ENCODE results near the gene TRIM63. TPM values are rescaled to one million over a fixed set of nuclear protein-coding genes. Genes with fewer than 3 reads are reported as not detected.

TRIM63 gene
- total RNA-seq, 2 experiments from 2014 or later: 0.17 to 0.19 TPM

DNA sequence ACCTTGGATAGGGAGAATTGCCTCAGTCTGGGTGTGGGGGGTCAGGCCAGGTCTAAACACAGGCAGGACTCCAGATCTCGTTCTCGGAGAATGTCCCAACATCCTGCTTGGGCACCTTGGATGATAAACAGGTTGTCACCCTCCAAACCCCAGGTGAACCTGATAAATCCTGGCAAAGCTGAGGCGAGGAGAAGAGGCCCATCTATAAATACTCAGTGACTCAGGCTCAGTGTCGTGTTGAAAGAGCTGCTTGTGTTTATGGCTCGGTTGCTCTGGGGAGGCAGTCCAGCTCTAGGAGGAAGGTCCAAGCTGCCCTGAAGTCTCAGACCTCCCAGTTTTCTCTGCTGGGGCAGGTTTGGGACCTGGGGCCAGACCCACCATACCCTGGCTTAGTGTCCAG is 15.8 kb upstream of the TRIM63 start:
- H3K27me3 Mint-ChIP-seq: peaks cover 16% of the 10 kb centered on the region
- ChIA-PET CTCF (no interaction called here), POLR2A (no interaction called here)
- intact Hi-C loops (cut with micrococcal nuclease): no loop called here
- no peak for DNase-seq
- peaks cover 3% of the 10 kb centered on the region for H3K4me1 Mint-ChIP-seq (ENCODE audit: low read depth)
- no peak overlapping the region for H3K27ac Mint-ChIP-seq
- no peaks in the 10 kb centered on the region for H3K36me3 Mint-ChIP-seq
- no peak overlapping the region for H3K4me3 Mint-ChIP-seq
- no peaks in the 10 kb centered on the region for H3K9me3 Mint-ChIP-seq

- H3K4me1 Mint-ChIP-seq (ENCODE audit: low read depth): peaks cover 3% of the 10 kb centered on the region
- no peak overlapping the region for H3K27ac Mint-ChIP-seq
- ChIA-PET CTCF (no interaction called here), POLR2A (no interaction called here)
- DNase-seq: no peak
- H3K27me3 Mint-ChIP-seq: peaks cover 16% of the 10 kb centered on the region
- no peaks in the 10 kb centered on the region for H3K9me3 Mint-ChIP-seq
- intact Hi-C loops (cut with micrococcal nuclease): no loop called here
- no peaks in the 10 kb centered on the region for H3K36me3 Mint-ChIP-seq
- H3K4me3 Mint-ChIP-seq: no peak overlapping the region
Observed at GRCh38 chr1:26082020-26082350, 14.6 kb upstream of the TRIM63 start.

DNA sequence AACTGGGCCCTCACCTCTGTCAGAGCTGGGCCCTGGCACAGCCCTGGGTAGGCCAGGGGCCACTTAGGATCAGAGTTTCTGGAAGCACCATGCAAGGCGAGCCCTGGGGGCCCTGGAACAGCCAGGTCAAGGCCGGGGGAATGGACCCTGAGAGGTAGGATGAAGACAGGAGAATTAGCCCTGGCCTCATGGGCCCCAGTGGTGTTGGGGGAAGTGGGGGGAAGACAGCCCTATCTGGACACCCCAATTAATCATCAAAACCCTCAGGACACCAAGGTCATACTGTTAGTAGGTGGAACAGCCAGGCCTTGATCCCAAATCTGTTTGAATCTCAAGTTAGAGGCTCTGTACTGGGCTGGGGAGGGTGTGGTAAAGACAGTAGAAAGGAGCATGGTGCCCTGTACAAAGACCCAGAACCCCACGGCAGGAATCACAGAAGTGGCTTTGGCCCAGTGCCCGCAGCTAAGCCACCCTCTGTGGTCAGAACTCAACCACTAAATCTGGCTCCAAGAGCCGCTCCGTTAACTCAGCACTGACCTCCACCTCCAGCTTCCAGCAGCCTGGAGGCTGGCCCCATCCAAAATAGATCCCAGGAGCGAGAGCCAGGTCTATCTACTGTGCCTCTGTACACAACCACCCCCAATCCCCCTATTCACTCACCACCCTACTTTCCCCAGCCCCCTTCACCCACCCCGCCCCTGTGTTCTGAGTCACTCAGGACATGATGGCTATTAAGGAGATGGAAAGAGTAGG is 14.0 kb upstream of the TRIM63 start:
- Mint-ChIP-seq H3K36me3 (no peaks in the 10 kb centered on the region), H3K27ac (no peak overlapping the region), H3K4me3 (no peak overlapping the region), H3K4me1 (ENCODE audit: low read depth) (peaks cover 3% of the 10 kb centered on the region), H3K9me3 (no peaks in the 10 kb centered on the region), H3K27me3 (peaks cover 14% of the 10 kb centered on the region)
- DNase-seq: no peak
- intact Hi-C loops (cut with micrococcal nuclease): no loop called here
- CTCF ChIA-PET: no interaction called here
- POLR2A ChIA-PET: no interaction called here

DNA sequence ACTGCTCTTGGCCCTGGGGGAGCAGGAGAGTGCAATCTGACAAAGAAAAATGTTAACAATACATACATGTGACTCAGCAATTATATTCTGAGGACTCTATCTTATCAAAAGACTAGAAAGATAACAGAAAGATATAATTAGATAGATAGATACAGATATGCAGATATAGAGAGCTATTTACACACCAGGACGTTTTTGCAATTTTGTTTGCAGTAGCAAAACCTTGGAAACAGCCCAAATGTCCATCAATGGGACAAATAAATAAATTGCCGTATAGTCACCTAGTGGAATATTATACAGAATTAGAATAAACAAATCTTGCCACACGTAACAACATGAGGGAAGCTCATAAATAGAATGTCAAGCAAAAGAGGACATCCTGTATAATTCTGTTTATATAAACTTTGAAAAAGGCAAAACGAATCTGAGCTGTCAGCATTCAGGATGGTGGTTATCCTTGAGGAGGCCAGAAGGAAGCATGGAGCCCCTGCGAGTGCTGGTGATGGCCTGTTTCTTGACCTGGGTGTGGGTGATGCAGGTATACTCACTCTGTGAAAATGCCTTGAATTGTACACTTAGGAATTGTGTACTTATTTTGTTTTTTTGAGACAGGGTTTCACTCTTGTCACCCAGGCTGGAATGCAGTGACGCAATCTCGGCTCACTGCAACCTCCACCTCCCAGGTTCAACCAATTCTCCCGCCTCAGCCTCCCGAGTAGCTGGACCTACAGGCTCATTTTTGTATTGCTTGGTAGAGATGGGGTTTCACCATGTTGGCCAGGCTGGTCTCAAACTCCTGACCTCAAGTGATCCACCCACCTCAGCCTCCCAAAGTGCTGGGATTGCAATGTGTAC is 12.8 kb upstream of the TRIM63 start:
- Mint-ChIP-seq H3K27me3 (peaks cover 12% of the 10 kb centered on the region), H3K4me1 (ENCODE audit: low read depth) (peaks cover 11% of the 10 kb centered on the region), H3K4me3 (no peak overlapping the region), H3K9me3 (no peaks in the 10 kb centered on the region), H3K36me3 (no peaks in the 10 kb centered on the region), H3K27ac (no peak overlapping the region)
- DNase-seq: no peak
- ChIA-PET POLR2A (no interaction called here), CTCF (interaction anchor here (1.0 kb wide), 1 partner anchor 44 kb away, joined by 3 read pairs; no protein-coding TSS in a partner anchor)
- intact Hi-C loops (cut with micrococcal nuclease): no loop called here

DNA sequence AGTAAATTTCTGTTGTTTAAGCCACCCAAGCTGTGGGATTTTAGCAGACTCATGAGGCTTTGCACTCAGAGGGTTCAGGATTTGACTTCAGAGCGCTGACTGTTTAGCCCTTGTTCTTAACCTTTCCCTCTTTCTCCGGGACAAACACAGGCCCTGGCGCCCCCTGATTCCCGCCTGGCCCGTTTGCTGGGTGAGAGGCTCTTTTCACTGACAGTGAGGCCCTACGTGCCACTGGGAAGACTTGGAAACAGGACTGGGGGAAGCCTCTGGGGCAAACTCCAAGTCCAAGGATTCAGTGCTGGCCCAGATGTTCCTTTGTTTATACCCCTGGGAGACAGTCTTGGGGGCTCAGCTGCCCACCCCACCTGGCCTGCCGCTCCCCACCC is 11.7 kb upstream of the TRIM63 start:
- ChIA-PET CTCF (no interaction called here), POLR2A (no interaction called here)
- no peaks in the 10 kb centered on the region for H3K9me3 Mint-ChIP-seq
- H3K4me3 Mint-ChIP-seq: no peak overlapping the region
- intact Hi-C loops (cut with micrococcal nuclease): no loop called here
- no peak for DNase-seq
- H3K36me3 Mint-ChIP-seq: no peaks in the 10 kb centered on the region
- H3K27ac Mint-ChIP-seq: no peak overlapping the region
- peaks cover 5% of the 10 kb centered on the region for H3K27me3 Mint-ChIP-seq
- peaks cover 11% of the 10 kb centered on the region for H3K4me1 Mint-ChIP-seq (ENCODE audit: low read depth)

DNA sequence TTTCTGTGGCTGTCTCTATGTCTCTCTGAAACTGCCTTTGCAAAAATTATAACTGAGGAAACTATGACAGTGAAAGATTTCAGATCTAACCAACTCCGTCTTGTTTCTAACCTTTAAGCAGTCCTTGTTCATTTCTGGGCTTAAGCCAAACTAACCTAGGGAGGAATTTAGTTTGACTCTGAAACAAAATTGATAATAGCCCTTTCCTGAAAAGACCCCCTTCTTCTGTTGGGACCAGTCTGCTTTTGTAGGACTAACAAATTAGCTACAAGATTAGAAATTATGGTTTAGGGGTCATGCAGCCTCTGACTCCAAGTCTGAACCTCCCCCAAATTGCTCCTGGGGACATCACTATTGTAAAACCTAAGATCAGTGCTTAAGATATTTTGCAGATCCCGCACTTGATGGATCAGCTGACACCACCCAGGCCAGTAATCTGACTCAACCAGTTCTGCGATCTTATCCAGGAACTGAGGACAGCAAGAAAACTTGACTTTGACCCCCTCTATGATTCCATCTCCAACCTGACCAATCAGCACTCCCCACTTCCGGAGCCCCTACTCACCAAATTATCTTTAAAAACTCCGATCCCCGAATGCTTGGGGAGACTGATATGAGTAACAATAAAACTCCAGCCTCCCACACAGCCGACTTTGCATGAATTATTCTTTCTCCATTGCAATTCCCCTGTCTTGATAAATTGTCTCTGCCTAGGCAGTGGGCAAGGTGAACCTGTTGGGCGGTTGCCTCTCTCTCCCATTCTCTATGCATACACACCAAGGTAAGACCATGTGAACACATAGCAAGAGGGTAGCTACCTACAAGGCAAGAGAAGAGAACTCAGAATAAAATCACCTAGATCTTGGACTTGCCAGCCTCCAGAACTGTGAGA is 11.1 kb upstream of the TRIM63 start:
- no peak for DNase-seq
- ChIA-PET CTCF (no interaction called here), POLR2A (no interaction called here)
- Mint-ChIP-seq H3K4me1 (ENCODE audit: low read depth) (peaks cover 11% of the 10 kb centered on the region), H3K27me3 (no peaks in the 10 kb centered on the region), H3K9me3 (no peaks in the 10 kb centered on the region), H3K4me3 (no peak overlapping the region), H3K36me3 (no peaks in the 10 kb centered on the region), H3K27ac (no peak overlapping the region)
- intact Hi-C loops (cut with micrococcal nuclease): no loop called here

- Mint-ChIP-seq H3K9me3 (no peaks in the 10 kb centered on the region), H3K4me1 (ENCODE audit: low read depth) (peaks cover 11% of the 10 kb centered on the region), H3K27ac (no peak overlapping the region), H3K4me3 (no peak overlapping the region), H3K36me3 (no peaks in the 10 kb centered on the region), H3K27me3 (no peaks in the 10 kb centered on the region)
- no peak for DNase-seq
- intact Hi-C loops (cut with micrococcal nuclease): no loop called here
- POLR2A ChIA-PET: no interaction called here
- CTCF ChIA-PET: interaction anchor here (0.6 kb wide), 1 partner anchor 399 kb away, joined by 3 read pairs; no protein-coding TSS in a partner anchor
Observed at GRCh38 chr1:26077524-26077923, 10.1 kb upstream of the TRIM63 start.

DNA sequence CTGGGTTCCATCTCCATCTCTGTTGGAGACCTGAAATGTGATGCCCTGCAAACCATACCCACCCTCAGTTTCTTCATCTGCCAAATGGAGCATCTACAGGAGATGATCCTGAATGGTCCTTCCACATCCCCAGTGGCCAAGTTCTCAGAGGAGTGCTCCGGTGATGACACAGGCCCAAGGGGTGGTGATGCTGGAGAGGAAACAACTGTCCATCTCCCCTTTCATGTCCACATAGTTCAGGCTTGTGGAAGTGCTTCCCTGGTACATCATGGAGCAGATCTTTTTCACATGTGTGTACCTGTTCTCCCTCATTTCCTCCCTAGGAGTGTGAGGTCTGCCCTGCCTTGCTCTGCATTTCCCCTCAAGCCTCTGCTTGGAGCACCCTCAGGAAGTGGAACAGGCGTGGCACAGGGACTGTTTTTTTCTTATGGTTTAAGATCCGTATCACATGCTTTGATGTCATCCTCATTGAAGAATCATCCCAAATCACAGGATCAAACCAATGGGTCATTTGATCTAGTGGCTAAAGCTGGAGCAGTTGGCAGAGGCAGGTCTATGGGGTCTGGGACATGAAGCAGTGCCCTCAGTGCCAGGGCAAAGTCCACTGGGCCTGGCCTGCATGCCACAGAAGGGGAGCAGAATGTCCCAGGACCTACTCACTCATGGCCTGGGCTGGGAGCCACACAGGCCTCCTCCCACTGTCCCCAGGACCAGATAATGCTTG is 8.2 kb upstream of the TRIM63 start:
- Mint-ChIP-seq H3K27me3 (no peaks in the 10 kb centered on the region), H3K9me3 (no peaks in the 10 kb centered on the region), H3K4me1 (ENCODE audit: low read depth) (peaks cover 11% of the 10 kb centered on the region), H3K27ac (no peak overlapping the region), H3K36me3 (no peaks in the 10 kb centered on the region), H3K4me3 (no peak overlapping the region)
- intact Hi-C loops (cut with micrococcal nuclease): no loop called here
- ChIA-PET POLR2A (no interaction called here), CTCF (no interaction called here)
- no peak for DNase-seq

DNA sequence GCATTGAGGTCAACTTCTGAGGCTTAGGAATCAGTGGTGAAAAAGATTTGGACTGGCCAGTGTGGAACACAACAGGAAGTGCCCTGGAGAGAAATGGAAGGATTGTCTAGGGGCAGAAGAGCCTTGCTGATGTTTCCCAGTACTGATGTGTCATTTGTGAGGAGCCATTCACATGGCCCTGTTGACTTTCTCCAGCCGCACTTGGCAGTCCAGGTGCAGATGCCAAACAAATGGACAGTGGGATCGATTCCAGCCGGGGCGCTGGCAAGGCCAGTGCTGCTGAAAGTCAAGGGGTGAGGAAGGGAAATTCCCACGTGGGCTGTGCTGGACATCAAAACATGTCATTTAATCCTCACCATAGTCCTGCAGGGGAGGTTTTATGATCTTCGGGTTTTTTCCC is 4.9 kb upstream of the TRIM63 start:
- intact Hi-C loops (cut with micrococcal nuclease): no loop called here
- H3K27ac Mint-ChIP-seq: no peak overlapping the region
- peaks cover 8% of the 10 kb centered on the region for H3K4me1 Mint-ChIP-seq (ENCODE audit: low read depth)
- H3K36me3 Mint-ChIP-seq: no peaks in the 10 kb centered on the region
- no peaks in the 10 kb centered on the region for H3K27me3 Mint-ChIP-seq
- ChIA-PET POLR2A (no interaction called here), CTCF (no interaction called here)
- H3K4me3 Mint-ChIP-seq: no peak overlapping the region
- no peak for DNase-seq
- no peaks in the 10 kb centered on the region for H3K9me3 Mint-ChIP-seq

GRCh38 chr1:26070963-26071342 is 3.5 kb upstream of the TRIM63 start:
- H3K9me3 Mint-ChIP-seq: no peaks in the 10 kb centered on the region
- H3K4me1 Mint-ChIP-seq (ENCODE audit: low read depth): peaks cover 7% of the 10 kb centered on the region
- no peak overlapping the region for H3K27ac Mint-ChIP-seq
- DNase-seq: no peak
- H3K36me3 Mint-ChIP-seq: no peaks in the 10 kb centered on the region
- intact Hi-C loops (cut with micrococcal nuclease): no loop called here
- no peaks in the 10 kb centered on the region for H3K27me3 Mint-ChIP-seq
- ChIA-PET CTCF (interaction anchor here (0.9 to 1.3 kb wide), 2 partner anchors 35 to 74 kb away, joined by 4 to 6 read pairs; no protein-coding TSS in a partner anchor), POLR2A (no interaction called here)
- H3K4me3 Mint-ChIP-seq: no peak overlapping the region

- intact Hi-C loops (cut with micrococcal nuclease): no loop called here
- Mint-ChIP-seq H3K36me3 (no peaks in the 10 kb centered on the region), H3K27ac (no peak overlapping the region), H3K4me3 (no peak overlapping the region), H3K9me3 (no peaks in the 10 kb centered on the region), H3K4me1 (ENCODE audit: low read depth) (peaks cover 1% of the 10 kb centered on the region), H3K27me3 (no peaks in the 10 kb centered on the region)
- ChIA-PET CTCF (interaction anchor here (0.9 to 1.3 kb wide), 2 partner anchors 34 to 75 kb away, joined by 4 to 6 read pairs; no protein-coding TSS in a partner anchor), POLR2A (no interaction called here)
- no peak for DNase-seq
Observed at GRCh38 chr1:26070296-26070962, 3.0 kb upstream of the TRIM63 start.

All from activated CD4-positive, alpha-beta memory T cell treated with anti-CD3 and anti-CD28 coated beads for 36 hours (primary cell).